Epithelial cell of proximal tubule (primary cell): ENCODE results near the gene RNPEPL1. TPM values are rescaled to one million over a fixed set of nuclear protein-coding genes. Genes with fewer than 3 reads are reported as not detected.

Experiments used
- DNase-seq: peaks from one replicate; pipeline ENCODE4 v3.0.0-alpha.2; 2011; ENCODE audit warnings: low read depth
- H3K4me3 ChIP-seq: 2 replicates; pipeline ENCODE4 v1.5.1; 2011; ENCODE audit warnings: low read depth, mild to moderate bottlenecking, low read length
- CTCF ChIP-seq: conservative IDR thresholded peaks from 2 replicates; pipeline ENCODE4 v1.5.1; 2012; ENCODE audit warnings: low read depth, mild to moderate bottlenecking, low read length
- total RNA-seq: library from RNA; depleted of rRNA; stranded (reverse); fragments of >200 nt; gene quantifications from 2 replicates; pipeline ENCODE4 v1.2.3, GENCODE V29; 2015

Gene RNPEPL1
- total RNA-seq, 1 donor from 2014 or later = 53.4 TPM

GRCh38 chr2:240604291-240604938, 36.1 kb downstream of the RNPEPL1 start:
- peak; percentile 31 for DNase-seq
- peak; percentile 78 for TF ChIP-seq CTCF
- peak overlapping the region; percentile 12 for H3K4me3 ChIP-seq

DNA sequence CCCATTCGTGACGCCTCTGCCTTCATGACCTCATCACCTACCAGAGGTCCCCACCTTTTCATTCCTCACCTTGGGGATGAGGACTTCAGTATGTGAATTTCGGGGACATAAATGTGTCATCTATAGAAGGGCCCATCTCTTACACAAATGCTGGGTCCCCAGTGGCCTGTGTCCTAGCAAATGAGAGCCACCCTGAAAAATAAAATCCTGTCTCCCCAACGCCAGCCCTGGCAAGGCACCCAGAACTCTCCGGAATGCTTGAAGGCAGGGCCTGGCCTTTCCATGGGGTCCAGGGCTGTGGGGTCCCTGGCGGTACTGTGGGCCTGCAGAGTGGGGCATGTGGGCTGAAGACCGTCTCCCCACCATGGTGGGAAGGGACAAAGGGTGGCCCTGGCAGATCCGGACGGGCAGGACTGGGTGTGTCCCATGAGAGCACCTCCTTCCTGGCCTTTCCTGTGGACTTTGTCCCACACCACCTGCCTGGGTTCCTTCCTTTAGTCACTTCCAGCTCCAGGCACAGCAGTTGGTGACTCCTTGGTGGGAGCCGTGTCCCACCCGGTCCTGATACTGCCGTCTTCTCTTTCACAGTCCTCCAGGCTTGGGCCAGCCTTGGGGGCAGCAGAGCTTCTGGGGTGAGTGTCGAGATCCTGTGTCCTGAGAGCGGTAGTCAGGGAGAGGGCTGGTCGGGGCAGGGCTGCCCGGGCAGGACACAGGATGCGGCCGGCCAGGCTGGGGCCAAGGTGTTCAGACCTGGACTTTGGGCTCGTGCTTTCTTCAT, 36.8 kb downstream of the RNPEPL1 start:
- no peak for TF ChIP-seq CTCF
- DNase-seq = no peak
- peak overlapping the region; percentile 31 for H3K4me3 ChIP-seq

- DNase-seq = no peak
- TF ChIP-seq CTCF = no peak
- peak overlapping the region; percentile 31 for H3K4me3 ChIP-seq
These were observed 37.8 kb downstream of the RNPEPL1 start for GRCh38 chr2:240605867-240606743.

- no peak for DNase-seq
- TF ChIP-seq CTCF = no peak
- no peak overlapping the region for H3K4me3 ChIP-seq
These were observed 43.4 kb downstream of the RNPEPL1 start for GRCh38 chr2:240611601-240612210.

- DNase-seq = no peak
- TF ChIP-seq CTCF = no peak
- no peak overlapping the region for H3K4me3 ChIP-seq
These were observed 45.5 kb downstream of the RNPEPL1 start for GRCh38 chr2:240613781-240614180.

GRCh38 chr2:240614391-240614790, 46.1 kb downstream of the RNPEPL1 start:
- H3K4me3 ChIP-seq = no peak overlapping the region
- no peak for DNase-seq
- TF ChIP-seq CTCF = no peak
